Skeletal muscle cell (primary cell): ENCODE results near the gene RNF135.
"Not testable (repeated sequence)": the region's sequence is repeated elsewhere in the genome, so short reads cannot be mapped to it uniquely, and the experiment has no call there.

ENCODE experiments used
- DNase-seq: peaks from one replicate; pipeline ENCODE4 v3.0.0-alpha.2; 2010; ENCODE audit warnings: low read depth
- H3K4me3 ChIP-seq: 2 replicates; pipeline ENCODE4 v1.5.1; 2011; ENCODE audit warnings: low read depth, mild to moderate bottlenecking, control low read depth, low read length, moderate library complexity

RNF135 gene

GRCh38 chr17:30995347-30995746, 24.5 kb downstream of the RNF135 start:
- DNase-seq = no peak
- H3K4me3 ChIP-seq = no peak overlapping the region

- H3K4me3 ChIP-seq = no peak overlapping the region
- DNase-seq = no peak
These were observed 25.6 kb downstream of the RNF135 start for GRCh38 chr17:30996486-30996885.

DNA sequence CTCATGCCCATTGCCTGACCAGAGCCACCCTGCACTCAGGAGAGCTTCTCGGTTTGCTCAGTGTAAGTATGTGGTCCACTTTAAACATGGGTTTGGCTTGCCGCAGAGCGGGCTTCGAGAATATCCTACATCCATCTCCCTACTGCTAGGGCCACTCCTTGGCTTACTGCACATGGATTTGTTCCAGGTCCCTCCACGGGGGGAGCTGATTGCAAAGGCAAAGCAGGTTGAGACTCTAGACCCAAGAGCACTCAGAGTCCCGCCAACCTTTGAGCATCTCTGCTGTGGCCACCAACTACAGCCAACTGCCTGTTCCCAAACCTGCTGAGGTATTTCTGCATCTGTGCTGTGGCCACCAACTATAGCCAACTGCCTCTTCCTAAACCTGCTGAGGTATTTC, 26.4 kb downstream of the RNF135 start:
- no peak for DNase-seq
- no peak overlapping the region for H3K4me3 ChIP-seq

- no peak for DNase-seq
- no peak overlapping the region for H3K4me3 ChIP-seq
These were observed 27.0 kb downstream of the RNF135 start for GRCh38 chr17:30997842-30998241.

- no peak for DNase-seq
- H3K4me3 ChIP-seq = no peak overlapping the region
These were observed 31.2 kb downstream of the RNF135 start for GRCh38 chr17:31002047-31002446.

- no peak overlapping the region for H3K4me3 ChIP-seq
- no peak for DNase-seq
These were observed 32.5 kb downstream of the RNF135 start for GRCh38 chr17:31003225-31003866.

DNA sequence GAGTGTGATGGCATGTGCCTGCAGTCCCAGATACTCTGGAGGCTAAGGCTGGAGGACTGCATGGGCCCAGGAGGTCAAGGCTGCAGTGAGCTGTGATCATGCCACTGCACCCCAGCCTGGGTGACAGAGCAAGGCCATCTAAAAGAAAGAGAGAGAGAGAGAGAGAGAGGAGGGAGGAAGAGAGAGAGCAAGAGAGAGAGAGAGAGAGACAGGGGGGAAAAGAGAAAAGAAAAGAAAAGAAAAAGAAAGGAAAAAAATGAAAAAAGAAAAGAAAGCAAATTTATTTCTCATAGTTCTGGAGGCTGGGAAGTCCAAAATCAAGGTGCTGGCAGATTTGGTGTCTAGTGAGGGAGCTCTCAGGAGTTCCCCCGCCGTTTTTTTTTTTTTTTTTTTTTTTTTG, 33.3 kb downstream of the RNF135 start:
- DNase-seq = no peak
- no peak overlapping the region for H3K4me3 ChIP-seq

GRCh38 chr17:31007695-31008373, 37.0 kb downstream of the RNF135 start:
- peak overlapping the region; percentile 40 for H3K4me3 ChIP-seq
- DNase-seq = no peak

DNA sequence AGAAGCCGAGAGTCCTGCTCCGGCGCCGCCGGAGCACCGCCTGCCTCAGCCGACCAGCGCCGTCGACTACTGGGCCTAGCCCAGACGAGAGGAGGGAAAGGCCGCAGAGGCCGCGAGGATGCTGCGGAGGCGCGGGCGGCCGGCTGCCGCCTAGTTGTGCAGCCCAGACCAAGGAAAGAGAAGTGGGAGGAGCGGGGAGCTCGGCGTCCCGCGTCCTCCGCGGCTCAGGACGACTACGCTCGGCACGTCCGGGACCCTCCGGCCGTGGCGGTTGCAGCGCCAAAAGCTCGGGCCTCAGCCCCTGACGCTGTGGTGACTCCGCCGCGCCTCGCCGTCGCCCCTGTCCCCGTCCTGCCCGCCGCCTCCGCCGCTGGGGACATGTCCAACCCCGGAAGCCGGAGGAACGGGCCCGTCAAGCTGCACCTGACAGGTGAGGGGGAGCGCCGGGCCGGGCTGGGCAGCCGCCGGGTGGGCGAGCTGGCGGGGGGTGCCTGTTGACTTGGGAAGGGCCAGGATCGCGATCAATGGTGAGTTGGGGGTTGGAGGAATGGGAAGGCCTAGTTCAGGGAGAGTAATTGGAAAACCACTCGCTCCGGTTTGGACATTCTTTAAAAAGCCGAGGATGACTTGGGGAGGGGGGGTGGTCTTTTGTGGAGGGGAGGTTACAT, 37.7 kb downstream of the RNF135 start:
- peak overlapping the region; percentile 40 for H3K4me3 ChIP-seq
- DNase-seq = no peak

GRCh38 chr17:31009042-31009702, 38.3 kb downstream of the RNF135 start:
- H3K4me3 ChIP-seq = peak overlapping the region; percentile 40
- not testable (repeated sequence) for DNase-seq

DNA sequence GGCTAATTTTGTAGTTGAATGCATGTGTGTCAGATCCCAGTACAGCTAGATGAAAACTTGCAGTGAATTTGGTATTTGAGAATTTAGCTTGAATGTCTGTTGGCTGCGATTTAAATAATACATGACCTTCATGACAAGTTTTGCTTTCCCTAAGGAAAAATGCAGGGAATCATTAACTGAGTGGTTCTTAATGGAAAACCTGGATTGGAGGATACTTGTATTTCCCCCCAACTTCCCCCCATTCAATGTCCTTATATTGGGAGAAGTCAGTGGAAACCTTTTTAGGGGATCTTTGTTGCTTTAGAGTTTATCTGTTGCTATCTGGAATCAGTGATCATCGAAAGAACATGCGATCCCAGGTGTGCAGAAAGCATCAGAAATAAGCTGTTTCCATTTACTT, 39.2 kb downstream of the RNF135 start:
- not testable (repeated sequence) for H3K4me3 ChIP-seq, DNase-seq

GRCh38 chr17:31013844-31014243, 43.0 kb downstream of the RNF135 start:
- no peak for DNase-seq
- no peak overlapping the region for H3K4me3 ChIP-seq

DNA sequence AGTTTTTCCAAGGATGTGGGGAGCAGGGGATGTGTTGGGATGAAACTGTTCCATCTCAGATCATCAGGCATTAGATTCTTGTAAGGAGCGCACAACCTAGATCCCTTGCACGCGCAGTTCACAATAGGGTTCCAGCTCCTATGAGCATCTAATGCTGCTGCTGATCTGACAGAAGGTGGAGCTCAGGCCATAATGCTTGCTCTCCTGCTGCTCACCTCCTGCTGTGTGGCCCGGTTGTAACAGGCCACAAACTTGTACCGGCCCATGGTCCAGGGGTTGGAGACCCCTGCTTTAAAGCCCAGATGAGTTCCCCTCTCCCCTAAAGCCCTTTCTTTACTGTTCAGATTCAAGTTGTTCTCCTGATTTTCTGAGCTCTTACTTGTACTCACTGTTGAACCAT, 44.8 kb downstream of the RNF135 start:
- no peak for DNase-seq
- H3K4me3 ChIP-seq = no peak overlapping the region

GRCh38 chr17:31019004-31019403, 48.2 kb downstream of the RNF135 start:
- DNase-seq = no peak
- H3K4me3 ChIP-seq = no peak overlapping the region

GRCh38 chr17:31023171-31023570, 52.3 kb downstream of the RNF135 start:
- not testable (repeated sequence) for DNase-seq, H3K4me3 ChIP-seq

DNA sequence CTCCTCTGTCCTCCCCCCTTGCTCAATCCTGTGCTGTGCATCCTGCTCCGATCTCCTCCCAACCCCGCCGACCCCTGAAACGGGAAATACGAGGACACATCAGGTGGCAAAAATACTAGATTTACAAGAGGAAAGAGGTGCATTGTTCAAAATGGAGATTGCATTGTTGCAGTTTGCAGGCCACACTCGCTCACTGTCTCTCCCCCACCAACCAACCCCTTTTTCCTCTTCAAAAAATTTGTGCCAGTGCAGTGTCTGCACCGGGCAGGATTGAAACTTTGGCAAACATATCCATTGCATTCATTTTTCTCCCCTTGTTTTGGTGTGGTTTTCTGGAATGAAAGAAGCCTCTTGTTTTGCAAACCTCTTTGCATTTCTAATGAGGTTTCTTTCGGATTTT, 61.0 kb downstream of the RNF135 start:
- no peak overlapping the region for H3K4me3 ChIP-seq
- DNase-seq = no peak

DNA sequence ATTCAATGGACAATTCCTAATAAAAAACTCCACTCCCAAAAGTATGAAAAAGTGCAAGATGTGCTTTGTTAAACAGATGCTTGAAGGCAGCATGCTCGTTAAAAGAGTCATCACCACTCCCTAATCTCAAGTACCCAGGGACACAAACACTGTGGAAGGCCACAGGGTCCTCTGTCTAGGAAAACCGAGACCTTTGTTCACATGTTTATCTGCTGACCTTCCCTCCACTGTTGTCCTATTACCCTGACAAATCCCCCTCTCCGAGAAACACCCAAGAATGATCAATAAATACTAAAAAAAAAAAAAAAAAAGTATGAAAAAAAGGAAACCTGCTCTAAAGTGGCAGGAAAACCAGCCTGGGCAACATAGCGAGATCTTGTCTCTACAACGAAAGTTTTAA, 64.8 kb downstream of the RNF135 start:
- not testable (repeated sequence) for H3K4me3 ChIP-seq, DNase-seq

GRCh38 chr17:31040837-31041236, 70.0 kb downstream of the RNF135 start:
- H3K4me3 ChIP-seq, DNase-seq: not testable (repeated sequence)

GRCh38 chr17:31042378-31042777, 71.5 kb downstream of the RNF135 start:
- DNase-seq, H3K4me3 ChIP-seq: not testable (repeated sequence)

DNA sequence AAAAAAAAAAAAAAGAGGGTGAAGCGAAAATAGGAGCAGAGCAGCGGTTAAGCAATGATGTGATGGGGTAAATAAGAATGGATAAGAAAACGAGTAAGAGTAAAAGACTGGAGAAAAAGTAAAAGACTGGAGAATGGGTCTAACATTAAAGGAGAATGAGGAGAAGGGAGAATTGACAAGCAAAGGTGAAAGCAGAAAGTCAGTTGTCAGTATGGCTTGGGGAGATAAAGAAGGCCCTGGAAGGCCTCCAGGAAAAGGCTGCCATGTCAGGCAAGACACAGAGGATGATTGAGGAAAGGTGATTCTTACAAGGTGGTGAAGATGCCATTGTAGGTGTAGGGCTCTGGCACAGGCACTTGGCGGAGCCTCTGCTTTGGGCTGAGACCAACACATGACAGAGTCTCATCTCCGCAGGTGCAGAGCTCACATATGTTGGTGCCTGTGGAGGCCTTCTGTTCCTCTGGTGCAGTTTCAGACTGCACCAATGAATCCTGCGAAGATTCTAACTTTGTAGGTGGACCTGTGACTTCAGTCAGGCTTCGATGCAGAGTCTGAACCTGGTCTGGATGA, 76.1 kb downstream of the RNF135 start:
- H3K4me3 ChIP-seq, DNase-seq: not testable (repeated sequence)
